ENCODE measurements around the gene RAB3GAP2.
"Not testable (repeated sequence)": the region's sequence is repeated elsewhere in the genome, so short reads cannot be mapped to it uniquely, and the experiment has no call there.

Gene RAB3GAP2

GRCh38 chr1:220249522-220249921 is 22.7 kb downstream of the RAB3GAP2 start:
- H3K4me3 ChIP-seq (replicated peaks; ENCODE audit: insufficient read depth, low read length) = no peak overlapping the region

DNA sequence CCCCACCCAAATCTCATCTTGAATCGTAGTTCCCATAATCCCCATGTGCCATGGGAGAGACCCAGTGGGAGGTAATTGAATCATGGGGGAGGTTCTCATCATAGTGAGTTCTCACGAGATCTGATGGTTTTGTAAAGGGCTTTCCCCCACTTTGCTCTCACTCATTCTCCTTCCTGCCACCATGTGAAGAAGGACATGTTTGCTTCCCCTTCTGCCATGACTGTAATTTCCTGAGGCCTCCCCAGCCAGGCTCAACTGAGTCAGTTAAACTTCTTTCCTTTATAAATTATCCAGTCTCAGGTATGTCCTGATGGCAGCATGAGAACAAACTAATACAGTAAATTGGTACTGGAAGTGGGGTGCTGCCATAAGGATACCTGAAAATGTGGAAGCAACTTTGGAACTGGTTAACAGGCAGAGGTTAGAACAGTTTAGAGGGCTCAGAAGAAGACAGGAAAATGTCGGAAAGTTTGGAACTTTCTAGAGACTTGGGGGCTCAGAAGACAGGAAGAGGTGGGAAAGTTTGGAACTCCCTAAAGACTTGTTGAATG is 23.5 kb downstream of the RAB3GAP2 start:
- not testable (repeated sequence) for H3K27ac ChIP-seq (replicated peaks); DNase-seq (ENCODE audit: low read depth in 1 of 2, low spot score in 1 of 2); H3K27me3 ChIP-seq (ENCODE audit: insufficient read depth, poor library complexity, severe bottlenecking)

More at GRCh38 chr1:220249522-220249921, 22.7 kb downstream of the RAB3GAP2 start:
- TF ChIP-seq SPI1 (IDR thresholded peaks at IDR 0.05; ENCODE audit: borderline replicate concordance, low read depth) (no peak), POLR2AphosphoS5 (IDR thresholded peaks at IDR 0.05; ENCODE audit: low read depth) (no peak), GABPA (IDR thresholded peaks at IDR 0.05; ENCODE audit: low read depth) (no peak)
- TF ChIP-seq, protein P1, sequence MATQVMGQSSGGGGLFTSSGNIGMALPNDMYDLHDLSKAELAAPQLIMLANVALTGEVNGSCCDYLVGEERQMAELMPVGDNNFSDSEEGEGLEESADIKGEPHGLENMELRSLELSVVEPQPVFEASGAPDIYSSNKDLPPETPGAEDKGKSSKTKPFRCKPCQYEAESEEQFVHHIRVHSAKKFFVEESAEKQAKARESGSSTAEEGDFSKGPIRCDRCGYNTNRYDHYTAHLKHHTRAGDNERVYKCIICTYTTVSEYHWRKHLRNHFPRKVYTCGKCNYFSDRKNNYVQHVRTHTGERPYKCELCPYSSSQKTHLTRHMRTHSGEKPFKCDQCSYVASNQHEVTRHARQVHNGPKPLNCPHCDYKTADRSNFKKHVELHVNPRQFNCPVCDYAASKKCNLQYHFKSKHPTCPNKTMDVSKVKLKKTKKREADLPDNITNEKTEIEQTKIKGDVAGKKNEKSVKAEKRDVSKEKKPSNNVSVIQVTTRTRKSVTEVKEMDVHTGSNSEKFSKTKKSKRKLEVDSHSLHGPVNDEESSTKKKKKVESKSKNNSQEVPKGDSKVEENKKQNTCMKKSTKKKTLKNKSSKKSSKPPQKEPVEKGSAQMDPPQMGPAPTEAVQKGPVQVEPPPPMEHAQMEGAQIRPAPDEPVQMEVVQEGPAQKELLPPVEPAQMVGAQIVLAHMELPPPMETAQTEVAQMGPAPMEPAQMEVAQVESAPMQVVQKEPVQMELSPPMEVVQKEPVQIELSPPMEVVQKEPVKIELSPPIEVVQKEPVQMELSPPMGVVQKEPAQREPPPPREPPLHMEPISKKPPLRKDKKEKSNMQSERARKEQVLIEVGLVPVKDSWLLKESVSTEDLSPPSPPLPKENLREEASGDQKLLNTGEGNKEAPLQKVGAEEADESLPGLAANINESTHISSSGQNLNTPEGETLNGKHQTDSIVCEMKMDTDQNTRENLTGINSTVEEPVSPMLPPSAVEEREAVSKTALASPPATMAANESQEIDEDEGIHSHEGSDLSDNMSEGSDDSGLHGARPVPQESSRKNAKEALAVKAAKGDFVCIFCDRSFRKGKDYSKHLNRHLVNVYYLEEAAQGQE (IDR thresholded peaks at IDR 0.05; ENCODE audit: insufficient replicate concordance, low read depth) = no peak
- TF ChIP-seq, protein P2, sequence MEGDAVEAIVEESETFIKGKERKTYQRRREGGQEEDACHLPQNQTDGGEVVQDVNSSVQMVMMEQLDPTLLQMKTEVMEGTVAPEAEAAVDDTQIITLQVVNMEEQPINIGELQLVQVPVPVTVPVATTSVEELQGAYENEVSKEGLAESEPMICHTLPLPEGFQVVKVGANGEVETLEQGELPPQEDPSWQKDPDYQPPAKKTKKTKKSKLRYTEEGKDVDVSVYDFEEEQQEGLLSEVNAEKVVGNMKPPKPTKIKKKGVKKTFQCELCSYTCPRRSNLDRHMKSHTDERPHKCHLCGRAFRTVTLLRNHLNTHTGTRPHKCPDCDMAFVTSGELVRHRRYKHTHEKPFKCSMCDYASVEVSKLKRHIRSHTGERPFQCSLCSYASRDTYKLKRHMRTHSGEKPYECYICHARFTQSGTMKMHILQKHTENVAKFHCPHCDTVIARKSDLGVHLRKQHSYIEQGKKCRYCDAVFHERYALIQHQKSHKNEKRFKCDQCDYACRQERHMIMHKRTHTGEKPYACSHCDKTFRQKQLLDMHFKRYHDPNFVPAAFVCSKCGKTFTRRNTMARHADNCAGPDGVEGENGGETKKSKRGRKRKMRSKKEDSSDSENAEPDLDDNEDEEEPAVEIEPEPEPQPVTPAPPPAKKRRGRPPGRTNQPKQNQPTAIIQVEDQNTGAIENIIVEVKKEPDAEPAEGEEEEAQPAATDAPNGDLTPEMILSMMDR (IDR thresholded peaks at IDR 0.05; ENCODE audit: insufficient read depth, low read length) = no peak
- no peak overlapping the region for H3K27ac ChIP-seq (replicated peaks)
- no peak for DNase-seq (ENCODE audit: low read depth in 1 of 2, low spot score in 1 of 2)
- no peaks in the 10 kb centered on the region for H3K27me3 ChIP-seq (ENCODE audit: insufficient read depth, poor library complexity, severe bottlenecking)

GRCh38 chr1:220245900-220246299 is 26.4 kb downstream of the RAB3GAP2 start:
- H3K27me3 ChIP-seq (ENCODE audit: insufficient read depth, poor library complexity, severe bottlenecking); DNase-seq (ENCODE audit: low read depth in 1 of 2, low spot score in 1 of 2); H3K27ac ChIP-seq (replicated peaks); H3K4me3 ChIP-seq (replicated peaks; ENCODE audit: insufficient read depth, low read length): not testable (repeated sequence)

More for the DNA sequence above, 23.5 kb downstream of the RAB3GAP2 start:
- H3K4me3 ChIP-seq (replicated peaks; ENCODE audit: insufficient read depth, low read length) = not testable (repeated sequence)

GRCh38 chr1:220243947-220244346 is 28.3 kb downstream of the RAB3GAP2 start:
- TF ChIP-seq GABPA (IDR thresholded peaks at IDR 0.05; ENCODE audit: low read depth) (no peak), SPI1 (IDR thresholded peaks at IDR 0.05; ENCODE audit: borderline replicate concordance, low read depth) (no peak), POLR2AphosphoS5 (IDR thresholded peaks at IDR 0.05; ENCODE audit: low read depth) (no peak)
- TF ChIP-seq, protein P1 (IDR thresholded peaks at IDR 0.05; ENCODE audit: insufficient replicate concordance, low read depth) = no peak
- TF ChIP-seq, protein P2 (IDR thresholded peaks at IDR 0.05; ENCODE audit: insufficient read depth, low read length) = no peak
- DNase-seq (ENCODE audit: low read depth in 1 of 2, low spot score in 1 of 2) = no peak
- Histone ChIP-seq H3K27me3 (ENCODE audit: insufficient read depth, poor library complexity, severe bottlenecking) (no peaks in the 10 kb centered on the region), H3K4me3 (replicated peaks; ENCODE audit: insufficient read depth, low read length) (no peak overlapping the region), H3K27ac (replicated peaks) (no peak overlapping the region)

- H3K27me3 ChIP-seq (ENCODE audit: insufficient read depth, poor library complexity, severe bottlenecking) = no peaks in the 10 kb centered on the region
- TF ChIP-seq SPI1 (IDR thresholded peaks at IDR 0.05; ENCODE audit: borderline replicate concordance, low read depth) = no peak
- no peak overlapping the region for H3K27ac ChIP-seq (replicated peaks)
- DNase-seq (ENCODE audit: low read depth in 1 of 2, low spot score in 1 of 2) = no peak
- no peak overlapping the region for H3K4me3 ChIP-seq (replicated peaks; ENCODE audit: insufficient read depth, low read length)
Observed at GRCh38 chr1:220241072-220241663, 31.1 kb downstream of the RAB3GAP2 start.
